CD14-positive monocyte (primary cell): ENCODE measurements around the gene FBXL13. TPM values are rescaled to one million over a fixed set of nuclear protein-coding genes. Genes with fewer than 3 reads are reported as not detected.

ENCODE experiments used
- DNase-seq, 3 donors: peaks; one replicate each; pipeline ENCODE4 v3.0.0-alpha.2; 2011 to 2022
- H2AFZ ChIP-seq: 2 replicates; pipeline ENCODE4 v1.6.0; 2012; ENCODE audit warnings: mild to moderate bottlenecking, low read depth, low read length, inconsistent platforms; ENCODE audit not compliant: insufficient read depth, poor library complexity, severe bottlenecking
- H3K27ac ChIP-seq, 2 donors: 1 replicate in 1 of 2; 2 replicates in 1 of 2; pipeline ENCODE4 v1.5.1; 2012 to 2013; ENCODE audit warnings: low read length in 2 of 2, control low read depth in 1 of 2, inconsistent platforms in 1 of 2, low read depth in 1 of 2, mild to moderate bottlenecking in 1 of 2
- H3K27me3 ChIP-seq, 2 donors: one replicate each; pipeline versions ENCODE4 v1.6.0 to v1.6.1; 2011 to 2013; ENCODE audit warnings: low read length in 2 of 2; ENCODE audit not compliant: control insufficient read depth in 2 of 2, insufficient read depth in 2 of 2
- H3K36me3 ChIP-seq, 2 donors: replicated peaks in 1 of 2; 1 replicate in 1 of 2; 2 replicates in 1 of 2; pipeline versions ENCODE4 v1.5.1 to v1.6.1; 2012 to 2013; ENCODE audit warnings: low read length in 2 of 2, control low read depth in 1 of 2, inconsistent platforms in 1 of 2, mild to moderate bottlenecking in 1 of 2; ENCODE audit not compliant: insufficient read depth in 2 of 2, control insufficient read depth in 1 of 2
- H3K4me1 ChIP-seq, 2 donors: 1 replicate in 1 of 2; 2 replicates in 1 of 2; pipeline versions ENCODE4 v1.5.1 to v1.6.1; 2012 to 2013; ENCODE audit warnings: low read length in 2 of 2, control low read depth in 1 of 2, inconsistent platforms in 1 of 2, mild to moderate bottlenecking in 1 of 2, moderate library complexity in 1 of 2; ENCODE audit not compliant: insufficient read depth in 2 of 2, control insufficient read depth in 1 of 2
- H3K4me2 ChIP-seq: replicated peaks from 2 replicates; pipeline ENCODE3; 2012; ENCODE audit warnings: low read length, moderate library complexity, mild to moderate bottlenecking; ENCODE audit not compliant: poor library complexity, severe bottlenecking; ENCODE audit errors: extremely low read depth
- H3K4me3 ChIP-seq, 3 experiments: fragments of 200-600 bp in 1 of 3; sonication (generic) in 1 of 3; replicated peaks in 1 of 3; 1 replicate in 2 of 3; 2 replicates in 1 of 3; pipeline ENCODE4 v1.5.1; 2011 to 2013; ENCODE audit warnings: low read length in 3 of 3, mild to moderate bottlenecking in 3 of 3, control low read depth in 2 of 3, low read depth in 2 of 3, inconsistent platforms in 1 of 3, moderate library complexity in 1 of 3
- H3K79me2 ChIP-seq: 2 replicates; pipeline ENCODE4 v1.6.0; 2012; ENCODE audit warnings: mild to moderate bottlenecking, control low read depth, inconsistent platforms, low read length, moderate library complexity; ENCODE audit not compliant: insufficient read depth
- H3K9ac ChIP-seq: 2 replicates; pipeline ENCODE4 v1.6.0; 2017; ENCODE audit warnings: low read length, mild to moderate bottlenecking; ENCODE audit not compliant: insufficient read depth, poor library complexity, severe bottlenecking
- H3K9me3 ChIP-seq, 2 donors: replicated peaks in 1 of 2; 1 replicate in 1 of 2; 2 replicates in 1 of 2; pipeline versions ENCODE4 v1.5.1 to v1.6.1; 2012 to 2013; ENCODE audit warnings: low read length in 2 of 2, control low read depth in 1 of 2; ENCODE audit not compliant: control insufficient read depth in 1 of 2, insufficient read depth in 1 of 2
- H4K20me1 ChIP-seq: 2 replicates; pipeline ENCODE4 v1.6.0; 2012; ENCODE audit warnings: mild to moderate bottlenecking, low read length, control low read depth, moderate library complexity; ENCODE audit not compliant: insufficient read depth
- H3K27ac Mint-ChIP-seq, 7 donors: one replicate each; pipeline ENCODE4 v1.8.0; 2020; ENCODE audit warnings: mild to moderate bottlenecking in 7 of 7, mixed read lengths in 7 of 7, moderate library complexity in 6 of 7, inconsistent platforms in 2 of 7
- H3K27me3 Mint-ChIP-seq, 3 donors: one replicate each; pipeline ENCODE4 v1.8.0; 2021 to 2022; ENCODE audit warnings: low read depth in 3 of 3, mild to moderate bottlenecking in 3 of 3, mixed read lengths in 3 of 3, moderate library complexity in 3 of 3, inconsistent platforms in 1 of 3
- H3K36me3 Mint-ChIP-seq, 2 donors: one replicate each; pipeline ENCODE4 v1.8.0; 2020; ENCODE audit warnings: mixed read lengths in 2 of 2, inconsistent platforms in 1 of 2, mild to moderate bottlenecking in 1 of 2
- H3K4me1 Mint-ChIP-seq: one replicate; pipeline ENCODE4 v1.8.0; 2020; ENCODE audit warnings: mild to moderate bottlenecking, mixed read lengths
- H3K4me3 Mint-ChIP-seq, 2 donors: one replicate each; pipeline ENCODE4 v1.8.0; 2020; ENCODE audit warnings: mild to moderate bottlenecking in 2 of 2, mixed read lengths in 2 of 2, moderate library complexity in 1 of 2
- H3K9me3 Mint-ChIP-seq, 7 donors: one replicate each; pipeline ENCODE4 v1.8.0; 2020 to 2022; ENCODE audit warnings: mixed read lengths in 7 of 7, mild to moderate bottlenecking in 6 of 7, moderate library complexity in 6 of 7, inconsistent platforms in 2 of 7
- CTCF ChIP-seq: fragments of 200-600 bp; IDR thresholded peaks from one replicate; pipeline ENCODE4 v1.8.0; 2022; ENCODE audit warnings: antibody characterized with exemption, mild to moderate bottlenecking
- WGBS: methylation state at CpG from one replicate; pipeline ENCODE4 v1.1.5; 2013; ENCODE audit warnings: missing lambda C conversion rate; ENCODE audit not compliant: insufficient coverage; 5-methylcytosine and 5-hydroxymethylcytosine counted together
- intact Hi-C, 2 donors: fragments of 100-400 bp; cut with micrococcal nuclease; formaldehyde crosslinking; loops; one replicate each; pipeline versions ENCODE4 v1.15.0 to v1.15.1; 2023
- polyA plus RNA-seq, 3 donors: library from polyadenylated mRNA; depleted of rRNA in 1 of 3; unstranded in 2 of 3; stranded (reverse) in 1 of 3; fragments of 300-500 nt in 2 of 3; fragments of >200 nt in 1 of 3; fragmentation: Illumina TruSeq in 2 of 3; gene quantifications; 1 replicate in 2 of 3; 2 replicates in 1 of 3; pipeline ENCODE4 v1.2.3, GENCODE V29; 2012 to 2021

The FBXL13 gene
- polyA plus RNA-seq, 3 donors = 0.05 TPM; not detected in 2

DNA sequence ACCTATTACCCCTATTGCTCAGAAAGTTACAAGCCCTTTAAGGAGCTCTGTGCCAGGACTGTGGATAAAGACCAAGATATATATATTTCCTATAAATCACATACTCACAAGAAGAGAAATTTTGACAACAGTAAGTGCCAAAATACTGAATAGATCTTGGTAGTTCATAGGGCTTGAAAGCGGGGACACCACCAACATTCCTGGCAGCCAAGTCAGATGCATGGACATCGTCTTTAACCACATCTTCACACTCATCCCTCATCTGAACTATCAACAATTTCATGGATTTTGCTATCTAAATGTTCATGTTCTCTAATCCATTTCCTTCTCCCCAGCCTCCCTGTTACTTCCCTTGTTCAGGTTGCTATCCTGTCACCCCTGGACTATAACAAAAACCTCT, 229.2 kb downstream of the FBXL13 start:
- no peak overlapping the region for H3K27ac Mint-ChIP-seq
- H3K27me3 ChIP-seq = no peaks in the 10 kb centered on the region

GRCh38 chr7:102843850-102844249, 230.7 kb downstream of the FBXL13 start:
- TF ChIP-seq CTCF = no peak
- WGBS = no CpG with 5 or more reads among the region's 3 CpGs
- Histone ChIP-seq H3K9ac (no peak overlapping the region), H3K9me3 (no peaks in the 10 kb centered on the region), H3K4me3 (no peak overlapping the region), H3K4me2 (no peak overlapping the region), H3K27me3 (no peaks in the 10 kb centered on the region), H3K27ac (no peak overlapping the region), H3K36me3 (no peaks in the 10 kb centered on the region), H3K79me2 (no peaks in the 10 kb centered on the region), H3K4me1 (no peaks in the 10 kb centered on the region), H4K20me1 (no peaks in the 10 kb centered on the region), H2AFZ (no peak overlapping the region)
- Mint-ChIP-seq H3K4me1 (peaks cover 4% of the 10 kb centered on the region), H3K36me3 (peaks cover 0 to 4% of the 10 kb centered on the region in 2 donors), H3K27me3 (no peaks in the 10 kb centered on the region), H3K27ac (no peak overlapping the region), H3K4me3 (no peak overlapping the region), H3K9me3 (peaks cover 0 to 2% (median 0%) of the 10 kb centered on the region in 7 donors)
- no peak for DNase-seq
- intact Hi-C loops = no loop called here

More for the DNA sequence above, 229.2 kb downstream of the FBXL13 start:
- H3K4me3 Mint-ChIP-seq = no peak overlapping the region
- peaks cover 4% of the 10 kb centered on the region for H3K4me1 Mint-ChIP-seq
- intact Hi-C loops = no loop called here
- DNase-seq = no peak
- no peaks in the 10 kb centered on the region for H3K27me3 Mint-ChIP-seq
- TF ChIP-seq CTCF = no peak
- H3K4me2 ChIP-seq = no peak overlapping the region
- 100% methylated on average over 2 of the region's 2 CpGs for WGBS
- no peaks in the 10 kb centered on the region for H3K9me3 ChIP-seq
- H3K36me3 Mint-ChIP-seq = peaks cover 2 to 3% of the 10 kb centered on the region in 2 donors
- H4K20me1 ChIP-seq = no peaks in the 10 kb centered on the region
- no peak overlapping the region for H3K4me3 ChIP-seq
- H3K4me1 ChIP-seq = no peaks in the 10 kb centered on the region
- no peak overlapping the region for H3K9ac ChIP-seq
- no peak overlapping the region for H2AFZ ChIP-seq
- no peaks in the 10 kb centered on the region for H3K79me2 ChIP-seq
- H3K27ac ChIP-seq = no peak overlapping the region
- H3K9me3 Mint-ChIP-seq = peaks cover 0 to 2% (median 0%) of the 10 kb centered on the region in 7 donors
- H3K36me3 ChIP-seq = no peaks in the 10 kb centered on the region
